HL-60 (cell line): ENCODE data around the gene ENG.
"Not testable (repeated sequence)": the region's sequence is repeated elsewhere in the genome, so short reads cannot be mapped to it uniquely, and the experiment has no call there.

Experiments
- DNase-seq, 2 experiments: peaks; one replicate each; pipeline ENCODE4 v3.0.0-alpha.2; 2010 to 2020; ENCODE audit warnings: low read depth in 1 of 2, low spot score in 1 of 2
- H3K27ac ChIP-seq: fragments of 250-450 bp; sonication (Bioruptor Pico); replicated peaks from 2 replicates; pipeline ENCODE4 v1.5.1; 2020; ENCODE audit warnings: mild to moderate bottlenecking, moderate library complexity
- H3K27me3 ChIP-seq: fragments of 250-450 bp; sonication (Bioruptor Pico); 2 replicates; pipeline ENCODE4 v1.5.1; 2021; ENCODE audit warnings: mild to moderate bottlenecking, moderate library complexity; ENCODE audit not compliant: insufficient read depth, poor library complexity, severe bottlenecking
- H3K4me3 ChIP-seq: replicated peaks from 2 replicates; pipeline ENCODE4 v1.5.1; 2011; ENCODE audit warnings: mild to moderate bottlenecking, control low read depth, low read length; ENCODE audit not compliant: insufficient read depth
- CTCF ChIP-seq: IDR thresholded peaks from one replicate; pipeline ENCODE4 v1.5.1; 2011; ENCODE audit warnings: low read length, control low read depth, inconsistent platforms; ENCODE audit not compliant: insufficient read depth
- GABPA ChIP-seq: IDR thresholded peaks from 2 replicates; pipeline ENCODE4 v1.6.1; 2012; ENCODE audit warnings: low read depth
- POLR2AphosphoS5 ChIP-seq: IDR thresholded peaks from 2 replicates; pipeline ENCODE4 v1.6.1; 2012; ENCODE audit warnings: low read depth
- REST ChIP-seq: IDR thresholded peaks from 2 replicates; pipeline ENCODE4 v1.6.1; 2012; ENCODE audit warnings: low read depth; ENCODE audit not compliant: insufficient replicate concordance
- SPI1 ChIP-seq: IDR thresholded peaks from 2 replicates; pipeline ENCODE4 v1.6.1; 2012; ENCODE audit warnings: low read depth, mild to moderate bottlenecking, borderline replicate concordance

The ENG gene

GRCh38 chr9:127872369-127873222, 18.1 kb upstream of the ENG start:
- Histone ChIP-seq H3K27me3 (no peaks in the 10 kb centered on the region), H3K27ac (no peak overlapping the region), H3K4me3 (no peak overlapping the region)
- TF ChIP-seq POLR2AphosphoS5, result no peak
- no peak for TF ChIP-seq GABPA
- TF ChIP-seq CTCF, result no peak
- TF ChIP-seq REST, result no peak
- no peak for TF ChIP-seq SPI1
- no peak for DNase-seq

- Histone ChIP-seq H3K4me3 (no peak overlapping the region), H3K27ac (no peak overlapping the region), H3K27me3 (no peaks in the 10 kb centered on the region)
- DNase-seq, result no peak
- TF ChIP-seq POLR2AphosphoS5 (no peak), REST (no peak), CTCF (no peak), GABPA (no peak), SPI1 (no peak)
These were observed 17.1 kb upstream of the ENG start for GRCh38 chr9:127871531-127871930.

GRCh38 chr9:127870887-127871286, 16.4 kb upstream of the ENG start:
- TF ChIP-seq CTCF (no peak), GABPA (no peak), SPI1 (no peak), REST (no peak), POLR2AphosphoS5 (no peak)
- Histone ChIP-seq H3K27me3 (no peaks in the 10 kb centered on the region), H3K4me3 (no peak overlapping the region), H3K27ac (no peak overlapping the region)
- no peak for DNase-seq

GRCh38 chr9:127870153-127870491, 15.7 kb upstream of the ENG start:
- not testable (repeated sequence) for DNase-seq, H3K27ac ChIP-seq, H3K4me3 ChIP-seq, H3K27me3 ChIP-seq
